RWPE1 (cell line): ENCODE data around the gene S100P.
"Not testable (repeated sequence)": the region's sequence is repeated elsewhere in the genome, so short reads cannot be mapped to it uniquely, and the experiment has no call there.

Experiments
- CTCF ChIA-PET: fragments of 350-600 bp; sonication (Branson Sonifier 250); formaldehyde crosslinking; extraction: SDS; loops from one replicate; lab custom pipeline; 2021; lab: Yijun Ruan, JAX
- POLR2A ChIA-PET: fragments of 400-600 bp; formaldehyde crosslinking; extraction: SDS; loops from one replicate; lab custom pipeline; 2020; ENCODE audit warnings: antibody characterized with exemption; ENCODE audit not compliant: low non-redundant PET; lab: Yijun Ruan, JAX
- DNase-seq: peaks from one replicate; pipeline ENCODE4 v3.0.0; 2012; ENCODE audit warnings: low spot score
- H3K27ac ChIP-seq: fragments of 450-650 bp; 2 replicates; pipeline ENCODE4 v1.5.1; 2017
- TF ChIP-seq, protein P1 (sequence below): fragments of 450-650 bp; conservative IDR thresholded peaks from 2 replicates; pipeline ENCODE4 v1.5.1; 2017; ENCODE audit warnings: low read depth, mild to moderate bottlenecking

Gene S100P

DNA sequence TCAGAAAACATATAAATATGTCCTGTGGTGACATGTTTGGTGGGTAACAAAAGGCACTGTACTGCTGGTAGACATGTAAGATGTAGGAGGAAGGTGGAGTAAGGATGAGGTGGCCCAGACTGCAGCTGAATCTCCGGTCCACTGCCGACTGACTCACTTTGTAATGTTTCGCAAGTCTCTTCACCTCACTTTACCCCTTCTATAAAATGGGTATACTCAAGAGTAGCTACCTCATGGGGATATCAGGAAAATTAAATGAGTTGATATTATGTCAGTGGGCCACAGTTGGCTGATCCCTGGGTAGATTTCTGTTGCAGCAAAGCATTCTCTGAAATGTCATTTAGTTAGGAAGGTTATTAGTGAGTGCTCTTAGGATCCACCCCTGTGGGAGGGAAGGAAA is 31.1 kb upstream of the S100P start:
- TF ChIP-seq, protein P1, sequence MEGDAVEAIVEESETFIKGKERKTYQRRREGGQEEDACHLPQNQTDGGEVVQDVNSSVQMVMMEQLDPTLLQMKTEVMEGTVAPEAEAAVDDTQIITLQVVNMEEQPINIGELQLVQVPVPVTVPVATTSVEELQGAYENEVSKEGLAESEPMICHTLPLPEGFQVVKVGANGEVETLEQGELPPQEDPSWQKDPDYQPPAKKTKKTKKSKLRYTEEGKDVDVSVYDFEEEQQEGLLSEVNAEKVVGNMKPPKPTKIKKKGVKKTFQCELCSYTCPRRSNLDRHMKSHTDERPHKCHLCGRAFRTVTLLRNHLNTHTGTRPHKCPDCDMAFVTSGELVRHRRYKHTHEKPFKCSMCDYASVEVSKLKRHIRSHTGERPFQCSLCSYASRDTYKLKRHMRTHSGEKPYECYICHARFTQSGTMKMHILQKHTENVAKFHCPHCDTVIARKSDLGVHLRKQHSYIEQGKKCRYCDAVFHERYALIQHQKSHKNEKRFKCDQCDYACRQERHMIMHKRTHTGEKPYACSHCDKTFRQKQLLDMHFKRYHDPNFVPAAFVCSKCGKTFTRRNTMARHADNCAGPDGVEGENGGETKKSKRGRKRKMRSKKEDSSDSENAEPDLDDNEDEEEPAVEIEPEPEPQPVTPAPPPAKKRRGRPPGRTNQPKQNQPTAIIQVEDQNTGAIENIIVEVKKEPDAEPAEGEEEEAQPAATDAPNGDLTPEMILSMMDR = no peak
- ChIA-PET POLR2A (no interaction called here), CTCF (no interaction called here)
- no peak for DNase-seq
- H3K27ac ChIP-seq = no peak overlapping the region

- H3K27ac ChIP-seq = no peak overlapping the region
- no peak for DNase-seq
- POLR2A ChIA-PET = no interaction called here
- TF ChIP-seq, protein P1 = no peak
- CTCF ChIA-PET = interaction anchor here (0.8 kb wide), 1 partner anchor 255 kb away, joined by 3 read pairs; no protein-coding TSS in a partner anchor
Measured at GRCh38 chr4:6663596-6664393, 29.9 kb upstream of the S100P start.

GRCh38 chr4:6665320-6665654 is 28.4 kb upstream of the S100P start:
- POLR2A ChIA-PET = no interaction called here
- CTCF ChIA-PET = no interaction called here

DNA sequence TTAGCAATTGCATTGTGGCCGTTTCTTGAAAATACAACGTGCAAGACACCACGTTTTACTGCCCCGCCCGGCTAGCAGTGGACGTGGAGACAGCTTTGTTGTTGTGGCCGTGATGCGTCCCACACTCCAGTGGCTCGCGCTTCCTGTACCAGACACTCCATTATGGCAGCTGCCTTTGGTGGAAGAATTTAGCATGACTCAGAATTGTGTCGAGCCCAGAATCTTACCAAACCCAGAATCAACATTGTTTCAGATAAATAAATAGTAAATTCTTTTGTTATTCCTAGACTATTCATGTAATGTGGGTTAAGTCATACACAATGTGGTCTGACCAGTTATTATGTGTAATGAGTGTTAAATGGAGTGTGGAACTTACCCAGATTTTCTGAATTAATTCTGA is 25.3 kb upstream of the S100P start:
- CTCF ChIA-PET = no interaction called here
- POLR2A ChIA-PET = no interaction called here
- H3K27ac ChIP-seq = no peak overlapping the region
- peak; percentile 36 for DNase-seq
- TF ChIP-seq, protein P1 = no peak

More at GRCh38 chr4:6665320-6665654, 28.4 kb upstream of the S100P start:
- DNase-seq = no peak
- TF ChIP-seq, protein P1 = no peak
- no peak overlapping the region for H3K27ac ChIP-seq

- peak overlapping the region; percentile 87 for H3K27ac ChIP-seq
- POLR2A ChIA-PET = no interaction called here
- CTCF ChIA-PET = no interaction called here
- no peak for DNase-seq
- TF ChIP-seq, protein P1 = no peak
Measured at GRCh38 chr4:6671648-6672047, 22.0 kb upstream of the S100P start.

DNA sequence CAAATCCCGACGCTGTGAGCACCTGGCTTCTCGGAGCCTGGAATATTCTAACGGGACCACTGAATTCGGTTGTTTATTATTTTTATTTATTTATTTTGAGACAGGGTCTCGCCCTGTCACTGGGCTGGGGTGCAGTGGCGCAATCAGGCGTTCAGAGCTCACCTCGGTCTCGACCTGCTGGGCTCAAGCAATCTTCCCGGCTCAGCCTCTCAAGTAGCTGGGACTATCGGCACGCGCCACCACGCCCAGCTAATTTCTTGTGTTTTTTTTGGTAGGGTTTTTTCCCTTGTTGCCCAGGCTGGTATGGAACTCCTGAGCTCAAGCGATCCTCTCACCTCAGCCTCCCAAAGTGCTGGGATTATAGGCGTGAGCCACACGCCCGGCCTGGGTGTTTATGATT is 21.5 kb upstream of the S100P start:
- TF ChIP-seq, protein P1 = no peak
- POLR2A ChIA-PET = no interaction called here
- CTCF ChIA-PET = no interaction called here
- peak overlapping the region; percentile 87 for H3K27ac ChIP-seq
- DNase-seq = no peak

DNA sequence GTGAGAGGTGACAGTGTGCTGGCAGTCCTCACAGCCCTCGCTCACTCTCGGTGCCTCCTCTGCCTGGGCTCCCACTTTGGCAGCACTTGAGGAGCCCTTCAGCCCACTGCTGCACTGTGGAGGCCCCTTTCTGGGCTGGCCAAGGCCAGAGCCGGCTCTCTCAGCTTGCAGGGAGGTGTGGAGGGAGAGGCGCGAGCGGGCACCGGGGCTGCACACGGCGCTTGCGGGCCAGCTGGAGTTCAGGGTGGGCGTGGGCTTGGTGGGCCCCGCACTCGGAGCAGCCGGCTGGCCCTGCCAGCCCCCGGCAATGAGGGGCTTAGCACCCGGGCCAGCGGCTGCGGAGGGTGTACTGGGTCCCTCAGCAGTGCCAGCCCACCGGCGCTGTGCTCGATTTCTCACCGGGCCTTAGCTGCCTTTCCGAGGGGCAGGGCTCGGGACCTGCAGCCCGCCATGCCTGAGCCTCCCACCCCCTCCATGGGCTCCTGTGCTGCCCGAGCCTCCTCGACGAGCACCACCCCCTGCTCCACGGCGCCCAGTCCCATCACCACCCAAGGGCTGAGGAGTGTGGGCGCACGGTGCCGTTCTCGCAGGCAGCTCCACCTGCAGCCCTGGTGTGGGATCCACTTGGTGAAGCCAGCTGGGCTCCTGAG is 21.0 kb upstream of the S100P start:
- DNase-seq, CTCF ChIA-PET, POLR2A ChIA-PET: not testable (repeated sequence)
- peak overlapping the region; percentile 87 for H3K27ac ChIP-seq

DNA sequence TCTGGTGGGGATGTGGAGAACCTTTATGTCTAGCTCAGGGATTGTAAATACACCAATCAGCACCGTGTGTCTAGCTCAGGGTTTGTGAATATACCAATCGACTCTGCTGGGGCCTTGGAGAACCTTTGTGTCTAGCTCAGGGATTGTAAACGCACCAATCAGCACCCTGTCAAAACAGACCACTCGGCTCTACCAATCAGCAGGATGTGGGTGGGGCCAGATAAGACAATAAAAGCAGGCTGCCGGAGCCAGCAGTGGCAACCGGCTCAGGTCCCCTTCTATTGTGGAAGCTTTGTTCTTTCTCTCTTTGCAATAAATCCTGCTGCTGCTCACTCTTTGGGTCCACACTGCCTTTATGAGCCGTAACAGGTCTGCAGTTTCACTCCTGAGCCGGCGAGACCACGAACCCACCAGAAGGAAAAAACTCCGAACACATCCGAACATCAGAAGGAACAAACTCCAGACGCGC is 20.5 kb upstream of the S100P start:
- DNase-seq, CTCF ChIA-PET: not testable (repeated sequence)
- H3K27ac ChIP-seq = peak overlapping the region; percentile 87

More for the DNA sequence above, 20.5 kb upstream of the S100P start:
- POLR2A ChIA-PET = not testable (repeated sequence)
